ENCODE data around the gene EMSY. TPM values are rescaled to one million over a fixed set of nuclear protein-coding genes. Genes with fewer than 3 reads are reported as not detected.

The EMSY gene
- polyA plus RNA-seq, 1 donor from 2014 or later = 25.0 TPM

- Histone ChIP-seq H3K4me3 (ENCODE audit: low read length) (no peak overlapping the region), H3K9me3 (ENCODE audit: low read length) (peaks cover 6% of the 10 kb centered on the region), H3F3A (ENCODE audit: insufficient read depth, low read length, poor library complexity, severe bottlenecking) (no peaks in the 10 kb centered on the region), H3K9ac (ENCODE audit: low read length) (no peak overlapping the region), H3K36me3 (ENCODE audit: insufficient read depth, low read length) (no peaks in the 10 kb centered on the region), H3K9me2 (ENCODE audit: insufficient read depth, low read length) (no peaks in the 10 kb centered on the region), H3K79me2 (replicated peaks; ENCODE audit: insufficient read depth, low read length) (no peaks in the 10 kb centered on the region), H4K20me1 (ENCODE audit: insufficient read depth) (no peaks in the 10 kb centered on the region), H3K4me2 (ENCODE audit: low read length) (no peak overlapping the region), H3K27ac (ENCODE audit: low read length) (no peak overlapping the region), H2AFZ (ENCODE audit: low read depth, low read length) (no peak overlapping the region), H3K27me3 (ENCODE audit: insufficient read depth, low read depth, low read length) (no peaks in the 10 kb centered on the region)
- TF ChIP-seq POLR2AphosphoS5 (IDR thresholded peaks at IDR 0.05) (no peak), SMC3 (conservative IDR thresholded peaks at IDR 0.05; ENCODE audit: poor library complexity) (no peak), REST (IDR thresholded peaks at IDR 0.05; ENCODE audit: borderline replicate concordance) (no peak), RAD21 (conservative IDR thresholded peaks at IDR 0.05) (no peak), EZH2 (IDR thresholded peaks at IDR 0.05; ENCODE audit: borderline replicate concordance, insufficient read depth, low read length, poor library complexity, severe bottlenecking) (no peak), TAF1 (IDR thresholded peaks at IDR 0.05; ENCODE audit: low read depth) (no peak), CTCF (IDR thresholded peaks at IDR 0.05; ENCODE audit: poor library complexity, severe bottlenecking) (no peak), EP300 (conservative IDR thresholded peaks at IDR 0.05; ENCODE audit: poor library complexity, severe bottlenecking) (no peak), MXI1 (conservative IDR thresholded peaks at IDR 0.05; ENCODE audit: poor library complexity, severe bottlenecking) (no peak)
These were observed 108.2 kb downstream of the EMSY start for GRCh38 chr11:76552987-76553386.

- no peak overlapping the region for H3K4me2 ChIP-seq (ENCODE audit: low read length)
- H3K9ac ChIP-seq (ENCODE audit: low read length) = no peak overlapping the region
These were observed 109.0 kb downstream of the EMSY start for GRCh38 chr11:76553554-76554476.

More at GRCh38 chr11:76553554-76554476, 109.0 kb downstream of the EMSY start:
- Histone ChIP-seq H2AFZ (ENCODE audit: low read depth, low read length) (no peak overlapping the region), H3K27ac (ENCODE audit: low read length) (no peak overlapping the region), H3K27me3 (ENCODE audit: insufficient read depth, low read depth, low read length) (no peaks in the 10 kb centered on the region), H3K4me3 (ENCODE audit: low read length) (no peak overlapping the region), H3K79me2 (replicated peaks; ENCODE audit: insufficient read depth, low read length) (no peaks in the 10 kb centered on the region), H3K9me2 (ENCODE audit: insufficient read depth, low read length) (no peaks in the 10 kb centered on the region), H3F3A (ENCODE audit: insufficient read depth, low read length, poor library complexity, severe bottlenecking) (no peaks in the 10 kb centered on the region), H3K36me3 (ENCODE audit: insufficient read depth, low read length) (no peaks in the 10 kb centered on the region), H3K9me3 (ENCODE audit: low read length) (peaks cover 6% of the 10 kb centered on the region), H4K20me1 (ENCODE audit: insufficient read depth) (no peaks in the 10 kb centered on the region)
- TF ChIP-seq TAF1 (IDR thresholded peaks at IDR 0.05; ENCODE audit: low read depth) = no peak
- no peak for TF ChIP-seq SMC3 (conservative IDR thresholded peaks at IDR 0.05; ENCODE audit: poor library complexity)
- no peak for TF ChIP-seq REST (IDR thresholded peaks at IDR 0.05; ENCODE audit: borderline replicate concordance)
- TF ChIP-seq EP300 (conservative IDR thresholded peaks at IDR 0.05; ENCODE audit: poor library complexity, severe bottlenecking) = no peak
- TF ChIP-seq EZH2 (IDR thresholded peaks at IDR 0.05; ENCODE audit: borderline replicate concordance, insufficient read depth, low read length, poor library complexity, severe bottlenecking) = no peak
- TF ChIP-seq POLR2AphosphoS5 (IDR thresholded peaks at IDR 0.05) = no peak
- TF ChIP-seq RAD21 (conservative IDR thresholded peaks at IDR 0.05) = no peak
- TF ChIP-seq MXI1 (conservative IDR thresholded peaks at IDR 0.05; ENCODE audit: poor library complexity, severe bottlenecking) = no peak
- no peak for TF ChIP-seq CTCF (IDR thresholded peaks at IDR 0.05; ENCODE audit: poor library complexity, severe bottlenecking)
